Upper lobe of left lung (tissue), 4 donors: ENCODE data around the gene FOXB1.

Source experiments
- POLR2A ChIP-seq, 4 donors: fragments of 450-650 bp; IDR thresholded peaks; one replicate each; pipeline ENCODE4 v1.5.1; 2016 to 2017; ENCODE audit warnings: antibody characterized with exemption in 4 of 4, mild to moderate bottlenecking in 2 of 4
- TF ChIP-seq, protein P1 (sequence below), 6 experiments: fragments of 450-650 bp in 4 of 6; fragments of 200-600 bp in 2 of 6; sonication (generic) in 2 of 6; IDR thresholded peaks; one replicate each; pipeline ENCODE4 v1.5.1; 2016 to 2019; ENCODE audit warnings: antibody characterized with exemption in 6 of 6

DNA sequence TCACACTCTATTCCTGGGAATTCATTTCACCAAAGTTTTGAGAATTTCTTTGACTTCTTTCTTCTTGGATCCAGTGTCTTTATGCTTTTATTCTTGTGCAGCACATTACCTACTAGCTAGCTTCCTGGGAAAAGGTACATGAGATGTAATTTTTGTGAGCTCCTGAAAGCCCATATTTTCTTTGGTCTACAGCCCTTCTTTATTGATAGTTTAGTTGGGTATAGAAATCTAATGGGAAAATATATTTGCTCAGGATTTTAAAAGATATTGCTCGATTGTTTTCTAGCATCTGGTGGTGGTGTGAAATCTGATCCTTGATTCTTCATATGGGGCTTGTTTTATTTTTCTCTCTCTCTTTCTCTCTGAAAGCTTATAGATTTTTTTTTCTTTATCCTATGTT lies 45.8 kb downstream of the FOXB1 start:
- TF ChIP-seq, protein P1, sequence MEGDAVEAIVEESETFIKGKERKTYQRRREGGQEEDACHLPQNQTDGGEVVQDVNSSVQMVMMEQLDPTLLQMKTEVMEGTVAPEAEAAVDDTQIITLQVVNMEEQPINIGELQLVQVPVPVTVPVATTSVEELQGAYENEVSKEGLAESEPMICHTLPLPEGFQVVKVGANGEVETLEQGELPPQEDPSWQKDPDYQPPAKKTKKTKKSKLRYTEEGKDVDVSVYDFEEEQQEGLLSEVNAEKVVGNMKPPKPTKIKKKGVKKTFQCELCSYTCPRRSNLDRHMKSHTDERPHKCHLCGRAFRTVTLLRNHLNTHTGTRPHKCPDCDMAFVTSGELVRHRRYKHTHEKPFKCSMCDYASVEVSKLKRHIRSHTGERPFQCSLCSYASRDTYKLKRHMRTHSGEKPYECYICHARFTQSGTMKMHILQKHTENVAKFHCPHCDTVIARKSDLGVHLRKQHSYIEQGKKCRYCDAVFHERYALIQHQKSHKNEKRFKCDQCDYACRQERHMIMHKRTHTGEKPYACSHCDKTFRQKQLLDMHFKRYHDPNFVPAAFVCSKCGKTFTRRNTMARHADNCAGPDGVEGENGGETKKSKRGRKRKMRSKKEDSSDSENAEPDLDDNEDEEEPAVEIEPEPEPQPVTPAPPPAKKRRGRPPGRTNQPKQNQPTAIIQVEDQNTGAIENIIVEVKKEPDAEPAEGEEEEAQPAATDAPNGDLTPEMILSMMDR (IDR thresholded peaks at IDR 0.05): no peak
- TF ChIP-seq POLR2A (IDR thresholded peaks at IDR 0.05): no peak
